Skin epidermis (tissue), 12 donors: Measurements from ENCODE around the gene BICD1.

ENCODE experiments used
- H3K27ac ChIP-seq, 21 experiments: fragments of 200-600 bp; sonication (generic) in 11 of 21; one replicate each; pipeline ENCODE4 v1.5.0; 2020; ENCODE audit warnings: mild to moderate bottlenecking in 3 of 21, inconsistent platforms in 2 of 21, moderate library complexity in 2 of 21
- H3K4me3 ChIP-seq, 7 experiments: fragments of 200-600 bp; sonication (generic) in 2 of 7; one replicate each; pipeline ENCODE4 v1.5.0; 2020; ENCODE audit warnings: inconsistent platforms in 2 of 7, mild to moderate bottlenecking in 2 of 7, moderate library complexity in 1 of 7

The BICD1 gene

DNA sequence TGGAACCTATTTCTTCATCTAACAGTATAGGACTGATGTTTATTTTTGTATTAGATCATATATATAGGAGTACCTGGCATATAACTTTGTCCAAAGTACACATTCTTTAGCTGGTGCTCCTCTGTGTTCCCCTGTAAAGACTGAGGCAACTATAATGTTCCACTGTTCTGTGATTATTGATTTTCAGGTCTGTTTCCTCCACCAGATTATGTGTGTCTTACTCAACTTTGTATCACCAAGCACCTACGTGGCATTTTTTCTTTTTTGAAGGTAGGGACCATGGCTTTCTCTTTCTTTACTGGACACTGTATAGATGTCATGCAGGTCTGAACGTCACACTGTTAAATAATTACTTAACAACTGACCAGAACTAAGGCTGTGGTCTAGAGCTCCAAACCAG is 29.3 kb downstream of the BICD1 start:
- Histone ChIP-seq H3K4me3 (no peak overlapping the region), H3K27ac (no peak overlapping the region)

DNA sequence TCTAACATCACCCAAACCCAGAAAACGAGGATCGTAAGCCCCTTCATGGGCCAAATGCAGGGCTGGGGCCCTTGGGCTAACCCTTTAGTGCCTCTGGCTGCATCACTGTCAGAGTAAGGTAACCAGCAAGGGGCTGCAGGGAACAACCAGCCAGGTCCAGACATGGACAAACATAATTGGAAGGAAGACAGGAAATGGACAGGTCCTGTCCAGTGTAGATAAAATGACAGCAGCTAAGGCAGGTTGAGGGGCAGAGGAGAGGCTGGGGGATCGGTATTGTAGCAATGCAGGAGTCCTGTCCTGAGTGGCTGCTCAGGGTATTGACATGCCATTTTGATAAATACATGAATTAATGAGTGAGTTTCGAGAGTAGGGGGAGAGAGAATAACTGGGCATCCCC is 29.8 kb downstream of the BICD1 start:
- no peak overlapping the region for H3K27ac ChIP-seq
- no peak overlapping the region for H3K4me3 ChIP-seq

DNA sequence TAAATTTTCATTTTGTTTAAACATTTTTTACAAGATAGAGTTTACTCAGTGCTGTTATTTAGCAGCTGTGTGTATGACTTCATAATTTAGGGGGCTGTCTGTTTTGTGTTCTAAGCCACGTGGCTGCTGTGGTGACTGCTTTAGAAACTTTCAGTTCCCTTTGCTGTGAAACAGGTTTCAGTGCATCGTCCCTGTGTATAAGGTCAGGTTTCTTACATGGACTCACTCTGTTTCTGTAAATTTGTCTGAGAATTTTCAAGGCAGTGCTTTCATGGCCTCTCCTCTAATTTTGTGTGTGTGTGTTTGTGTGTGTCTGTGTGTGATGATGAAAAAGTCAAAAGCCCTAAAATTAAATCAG is 32.4 kb downstream of the BICD1 start:
- Histone ChIP-seq H3K27ac (peak overlapping the region in 14 of 21 experiments; percentile 6 to 78 (median 62)), H3K4me3 (peak overlapping the region in 3 of 7 experiments; percentile 22 to 46 (median 31))

GRCh38 chr12:32140877-32141276 is 34.2 kb downstream of the BICD1 start:
- peak overlapping the region in 1 of 7 experiments; percentile 22 for H3K4me3 ChIP-seq

DNA sequence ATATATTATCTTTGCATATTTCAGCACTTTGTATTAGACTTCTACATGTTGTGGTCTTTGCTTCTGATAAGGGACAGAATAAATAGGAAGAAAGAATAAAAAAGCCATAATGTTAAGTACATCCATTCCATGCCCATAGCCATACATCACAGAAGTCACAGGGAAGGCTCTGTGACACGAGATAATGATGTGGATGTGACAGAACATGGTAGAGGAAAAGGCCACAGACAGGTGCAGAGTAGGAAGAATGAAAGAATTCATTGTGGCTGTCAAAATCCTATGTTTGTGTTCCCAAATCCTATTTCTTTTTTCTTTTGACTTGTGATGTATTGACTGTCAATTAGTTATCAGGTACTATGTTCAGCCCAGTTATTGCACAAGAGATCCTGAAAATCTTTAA is 38.4 kb downstream of the BICD1 start:
- Histone ChIP-seq H3K27ac (no peak overlapping the region), H3K4me3 (no peak overlapping the region)

More at GRCh38 chr12:32140877-32141276, 34.2 kb downstream of the BICD1 start:
- H3K27ac ChIP-seq: no peak overlapping the region

GRCh38 chr12:32146074-32146873 is 39.6 kb downstream of the BICD1 start:
- Histone ChIP-seq H3K4me3 (no peak overlapping the region), H3K27ac (no peak overlapping the region)

- Histone ChIP-seq H3K4me3 (no peak overlapping the region), H3K27ac (no peak overlapping the region)
Measured at GRCh38 chr12:32148372-32148771, 41.7 kb downstream of the BICD1 start.

- H3K4me3 ChIP-seq: no peak overlapping the region
- H3K27ac ChIP-seq: no peak overlapping the region
Measured at GRCh38 chr12:32149489-32149888, 42.8 kb downstream of the BICD1 start.

DNA sequence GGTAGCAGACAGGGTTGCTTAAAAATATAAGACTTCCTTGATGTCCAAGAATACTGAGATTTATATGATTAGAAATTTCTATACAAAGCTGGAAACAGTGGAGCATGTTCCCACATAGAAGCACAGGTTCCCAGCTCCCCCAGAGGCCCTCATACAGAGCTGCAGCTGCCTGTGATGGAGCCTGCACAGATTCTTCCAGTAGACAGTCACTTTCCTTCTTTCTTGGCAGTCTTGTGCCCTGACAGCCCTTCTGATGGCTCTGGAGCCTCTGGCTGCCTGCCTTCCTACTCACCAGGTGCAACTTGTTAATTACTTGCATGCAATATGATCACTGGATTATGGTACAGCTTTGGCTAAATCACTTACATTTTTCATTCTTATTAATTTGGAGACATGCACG is 44.4 kb downstream of the BICD1 start:
- Histone ChIP-seq H3K27ac (no peak overlapping the region), H3K4me3 (no peak overlapping the region)

DNA sequence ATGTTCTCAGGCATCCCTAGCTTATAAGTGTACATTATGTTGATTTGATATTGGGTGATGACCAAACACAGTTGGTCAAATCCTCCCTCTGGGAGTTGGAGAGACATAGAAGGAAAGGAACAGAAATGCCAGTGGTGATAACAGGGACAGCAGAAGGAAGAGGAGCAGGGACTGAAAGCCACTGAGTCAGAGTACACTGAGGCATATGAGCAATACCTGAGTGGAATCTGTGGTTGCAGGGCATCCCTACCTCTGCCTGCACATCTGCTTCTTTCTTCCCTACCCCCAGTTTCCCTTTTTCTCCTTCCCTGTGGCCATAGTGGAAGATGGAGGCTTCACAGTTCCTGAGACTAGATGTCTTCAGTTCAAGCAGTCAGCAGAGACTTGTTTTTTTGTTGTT is 44.9 kb downstream of the BICD1 start:
- no peak overlapping the region for H3K27ac ChIP-seq
- H3K4me3 ChIP-seq: no peak overlapping the region

DNA sequence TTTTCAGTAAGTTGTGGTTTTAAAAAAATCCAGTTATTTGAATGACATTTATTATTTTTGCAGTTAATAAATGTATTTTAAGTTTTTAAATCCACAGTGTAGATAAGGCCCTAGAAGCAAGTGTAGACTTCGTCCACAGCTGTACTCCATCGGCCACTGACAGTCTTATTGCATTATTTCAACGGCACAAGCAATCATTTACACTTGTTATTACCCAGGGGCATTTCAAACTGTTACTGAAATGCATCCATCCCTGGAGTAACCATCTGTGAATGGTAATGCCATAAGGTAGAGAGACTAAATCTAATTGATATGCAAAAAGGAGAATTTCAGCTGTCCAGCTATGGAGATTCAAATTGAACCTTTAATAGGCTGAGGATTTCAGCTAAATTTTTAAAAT is 48.4 kb downstream of the BICD1 start:
- no peak overlapping the region for H3K4me3 ChIP-seq

GRCh38 chr12:32155961-32156529 is 49.4 kb downstream of the BICD1 start:
- H3K27ac ChIP-seq: no peak overlapping the region
- H3K4me3 ChIP-seq: no peak overlapping the region

More for the DNA sequence above, 48.4 kb downstream of the BICD1 start:
- H3K27ac ChIP-seq: no peak overlapping the region

GRCh38 chr12:32158525-32158924 is 51.9 kb downstream of the BICD1 start:
- Histone ChIP-seq H3K27ac (no peak overlapping the region), H3K4me3 (no peak overlapping the region)

DNA sequence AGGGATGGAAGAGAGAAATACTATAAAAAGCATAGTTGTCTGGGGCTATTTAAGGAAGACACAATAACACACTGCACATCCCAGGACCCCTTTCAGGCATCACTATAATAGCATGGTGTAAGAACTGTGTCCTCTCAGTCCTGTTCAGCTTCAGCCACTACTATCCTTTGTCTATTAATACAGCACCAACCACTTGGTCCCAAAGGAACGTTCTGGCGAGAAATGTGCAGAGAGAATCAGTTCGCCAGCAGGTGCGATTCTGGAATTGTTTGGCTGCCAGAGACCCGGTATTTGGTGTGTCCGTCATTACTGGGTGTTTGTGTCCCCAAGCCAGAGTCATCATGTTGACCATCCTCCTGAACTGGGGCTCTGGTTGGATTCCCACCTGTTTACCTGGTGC is 52.7 kb downstream of the BICD1 start:
- H3K4me3 ChIP-seq: no peak overlapping the region
- H3K27ac ChIP-seq: no peak overlapping the region

GRCh38 chr12:32159925-32160324 is 53.3 kb downstream of the BICD1 start:
- H3K27ac ChIP-seq: no peak overlapping the region

DNA sequence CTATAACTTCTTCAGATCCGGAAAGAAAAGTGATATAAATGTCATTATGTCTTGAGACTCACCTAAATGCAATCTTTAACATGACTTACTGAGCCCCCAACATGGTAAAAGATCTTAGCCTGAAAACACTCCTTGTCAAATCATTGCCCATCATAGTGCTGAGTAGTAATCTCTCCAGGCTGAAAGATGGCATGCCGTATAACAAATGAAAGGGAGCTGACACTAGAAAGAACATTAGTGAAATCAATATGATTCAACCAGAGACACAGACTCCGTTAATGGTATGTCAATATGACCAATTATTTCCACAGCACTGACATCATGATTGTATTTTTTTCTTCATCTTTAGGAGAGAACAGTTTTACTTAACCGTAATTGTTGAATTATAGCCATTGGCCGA is 54.4 kb downstream of the BICD1 start:
- no peak overlapping the region for H3K27ac ChIP-seq
- no peak overlapping the region for H3K4me3 ChIP-seq

More at GRCh38 chr12:32159925-32160324, 53.3 kb downstream of the BICD1 start:
- H3K4me3 ChIP-seq: no peak overlapping the region

DNA sequence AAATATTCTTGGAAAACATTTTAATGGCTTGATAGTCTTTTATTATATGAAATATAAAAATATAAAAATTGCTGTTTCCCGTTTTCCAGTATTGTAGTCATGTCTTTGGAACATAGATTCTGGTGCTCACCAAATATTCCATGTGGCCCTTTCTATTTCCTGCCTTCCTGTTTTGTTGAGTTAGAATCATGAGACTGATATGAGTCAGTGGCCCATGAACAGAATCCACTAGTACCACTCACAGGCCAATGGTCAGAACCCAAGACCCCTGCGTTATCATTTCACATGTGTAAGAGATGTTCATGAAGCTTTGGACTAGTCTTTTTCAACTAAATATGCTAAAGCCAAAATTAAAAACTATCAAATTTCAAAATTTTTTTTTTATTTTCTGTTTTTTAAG is 56.9 kb downstream of the BICD1 start:
- Histone ChIP-seq H3K4me3 (no peak overlapping the region), H3K27ac (no peak overlapping the region)

DNA sequence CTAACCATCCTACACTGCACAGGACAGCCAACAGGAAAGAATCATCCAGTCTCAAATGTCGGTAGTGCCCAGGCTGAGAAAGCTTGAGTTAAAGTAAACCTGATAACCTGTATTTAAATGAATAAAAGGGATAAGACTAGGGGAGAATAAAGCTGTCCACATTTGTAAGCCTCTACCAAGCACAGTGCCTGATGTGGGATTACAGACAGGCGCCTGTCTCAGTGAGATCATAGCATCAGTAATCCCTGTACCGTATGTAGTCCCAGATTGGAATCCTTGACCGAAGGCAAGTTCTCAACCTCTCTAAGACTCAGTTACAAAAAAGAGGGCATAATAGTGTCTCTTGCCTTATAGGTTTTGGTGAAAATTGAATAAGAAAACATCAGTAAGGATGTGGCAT is 59.9 kb downstream of the BICD1 start:
- Histone ChIP-seq H3K4me3 (no peak overlapping the region), H3K27ac (no peak overlapping the region)

GRCh38 chr12:32170437-32170998 is 63.9 kb downstream of the BICD1 start:
- Histone ChIP-seq H3K4me3 (no peak overlapping the region), H3K27ac (no peak overlapping the region)

DNA sequence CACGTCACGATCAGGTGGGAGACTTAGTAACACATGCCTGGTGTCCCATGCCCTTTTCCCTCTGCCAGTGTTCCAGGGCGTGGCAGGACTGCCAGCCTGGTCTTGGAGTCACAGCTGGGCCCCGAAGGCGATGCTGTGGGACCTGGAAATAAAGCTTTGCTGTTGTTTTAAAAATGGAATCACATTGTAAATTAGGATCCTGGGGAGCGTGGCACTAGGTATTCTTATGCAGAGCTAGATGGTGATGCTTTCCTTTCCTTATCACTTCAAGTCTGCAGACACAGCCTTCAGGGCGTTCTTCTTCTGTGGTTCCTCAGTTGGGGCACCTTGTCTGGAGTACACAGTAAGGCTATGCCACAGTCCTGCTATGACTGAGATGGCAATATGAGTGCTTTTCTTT is 64.6 kb downstream of the BICD1 start:
- no peak overlapping the region for H3K4me3 ChIP-seq
- H3K27ac ChIP-seq: no peak overlapping the region

GRCh38 chr12:32176606-32177005 is 70.0 kb downstream of the BICD1 start:
- Histone ChIP-seq H3K4me3 (no peak overlapping the region), H3K27ac (no peak overlapping the region)
